Liver (tissue), 9 donors: Measurements from ENCODE around the gene KIF26A. TPM values are rescaled to one million over a fixed set of nuclear protein-coding genes. Genes with fewer than 3 reads are reported as not detected.

ENCODE experiments used
- DNase-seq: peaks from one replicate; pipeline ENCODE4 v3.0.0-alpha.2; 2017; ENCODE audit warnings: low spot score
- H3K27ac ChIP-seq, 2 donors: one replicate each; pipeline ENCODE4 v1.7.0; 2013; ENCODE audit warnings: inconsistent platforms in 2 of 2, low read length in 2 of 2, control low read depth in 1 of 2, low read depth in 1 of 2, mild to moderate bottlenecking in 1 of 2
- H3K27me3 ChIP-seq, 4 donors: one replicate each; pipeline versions ENCODE4 v1.6.1 to v1.7.0; 2013; ENCODE audit warnings: low read length in 3 of 4, inconsistent platforms in 1 of 4, mild to moderate bottlenecking in 1 of 4, moderate library complexity in 1 of 4; ENCODE audit not compliant: control insufficient read depth in 4 of 4, insufficient read depth in 4 of 4
- H3K36me3 ChIP-seq, 4 donors: one replicate each; pipeline versions ENCODE4 v1.6.1 to v1.7.0; 2013; ENCODE audit warnings: low read length in 3 of 4, mild to moderate bottlenecking in 3 of 4, low read depth in 1 of 4, moderate library complexity in 1 of 4; ENCODE audit not compliant: control insufficient read depth in 4 of 4, insufficient read depth in 3 of 4
- H3K4me1 ChIP-seq, 4 donors: one replicate each; pipeline versions ENCODE4 v1.6.1 to v1.7.0; 2013; ENCODE audit warnings: low read length in 3 of 4, mild to moderate bottlenecking in 3 of 4, moderate library complexity in 1 of 4; ENCODE audit not compliant: control insufficient read depth in 4 of 4, insufficient read depth in 4 of 4
- H3K4me3 ChIP-seq, 3 donors: one replicate each; pipeline versions ENCODE4 v1.6.1 to v1.7.0; 2013; ENCODE audit warnings: low read length in 3 of 3, control low read depth in 1 of 3, low read depth in 1 of 3, mild to moderate bottlenecking in 1 of 3
- H3K9ac ChIP-seq, 2 donors: one replicate each; pipeline ENCODE4 v1.7.0; 2013; ENCODE audit warnings: low read length in 2 of 2, mild to moderate bottlenecking in 2 of 2, moderate library complexity in 2 of 2, control low read depth in 1 of 2, low read depth in 1 of 2
- H3K9me3 ChIP-seq, 4 donors: one replicate each; pipeline versions ENCODE4 v1.6.1 to v1.7.0; 2013; ENCODE audit warnings: low read length in 3 of 4; ENCODE audit not compliant: control insufficient read depth in 4 of 4
- ATF3 ChIP-seq: IDR thresholded peaks from 2 replicates; pipeline ENCODE4 v1.6.1; 2016; ENCODE audit warnings: antibody characterized with exemption
- CTCF ChIP-seq: fragments of 150-350 bp; IDR thresholded peaks from 2 replicates; pipeline ENCODE4 v1.5.1; 2017; ENCODE audit warnings: improper control_type of control experiment, low read depth, low read length; ENCODE audit not compliant: missing input control
- EGR1 ChIP-seq, 2 donors: IDR thresholded peaks; 2 replicates each; pipeline ENCODE4 v1.6.1; 2016 to 2018; ENCODE audit warnings: antibody characterized with exemption in 2 of 2, low read depth in 2 of 2
- FOXA1 ChIP-seq: IDR thresholded peaks from 2 replicates; pipeline ENCODE4 v1.6.1; 2016; ENCODE audit warnings: antibody characterized with exemption
- FOXA2 ChIP-seq: IDR thresholded peaks from 2 replicates; pipeline ENCODE4 v1.6.1; 2016; ENCODE audit warnings: antibody characterized with exemption
- GABPA ChIP-seq, 2 donors: IDR thresholded peaks in 1 of 2; conservative IDR thresholded peaks in 1 of 2; 2 replicates each; pipeline ENCODE4 v1.6.1; 2016; ENCODE audit warnings: antibody characterized with exemption in 2 of 2, mild to moderate bottlenecking in 1 of 2, moderate library complexity in 1 of 2
- HNF4A ChIP-seq, 2 donors: conservative IDR thresholded peaks; 2 replicates each; pipeline ENCODE4 v1.6.1; 2016; ENCODE audit warnings: antibody characterized with exemption in 2 of 2, mild to moderate bottlenecking in 2 of 2
- HNF4G ChIP-seq: IDR thresholded peaks from 2 replicates; pipeline ENCODE4 v1.6.1; 2016; ENCODE audit warnings: antibody characterized with exemption
- JUND ChIP-seq, 2 donors: IDR thresholded peaks; 2 replicates each; pipeline ENCODE4 v1.6.1; 2016; ENCODE audit warnings: antibody characterized with exemption in 2 of 2
- NR2F2 ChIP-seq: IDR thresholded peaks from 2 replicates; pipeline ENCODE4 v1.6.1; 2016; ENCODE audit warnings: antibody characterized with exemption
- RAD21 ChIP-seq, 2 donors: IDR thresholded peaks; 2 replicates each; pipeline ENCODE4 v1.6.1; 2016; ENCODE audit warnings: antibody characterized with exemption in 2 of 2, mild to moderate bottlenecking in 2 of 2
- REST ChIP-seq: IDR thresholded peaks from 2 replicates; pipeline ENCODE4 v1.6.1; 2016; ENCODE audit warnings: antibody characterized with exemption, mild to moderate bottlenecking
- RXRA ChIP-seq, 2 donors: IDR thresholded peaks; 2 replicates each; pipeline ENCODE4 v1.6.1; 2017 to 2018; ENCODE audit warnings: antibody characterized with exemption in 2 of 2, mild to moderate bottlenecking in 1 of 2
- SP1 ChIP-seq: IDR thresholded peaks from 2 replicates; pipeline ENCODE4 v1.6.1; 2018; ENCODE audit warnings: antibody characterized with exemption, mild to moderate bottlenecking
- TAF1 ChIP-seq: conservative IDR thresholded peaks from 2 replicates; pipeline ENCODE4 v1.6.1; 2016; ENCODE audit warnings: antibody characterized with exemption, mild to moderate bottlenecking
- YY1 ChIP-seq: IDR thresholded peaks from 2 replicates; pipeline ENCODE4 v1.6.1; 2016; ENCODE audit warnings: antibody characterized with exemption, mild to moderate bottlenecking
- WGBS: extraction: QIAGEN DNeasy Blood & Tissue Kit; methylation state at CpG from one replicate; pipeline ENCODE4 v1.1.7; 2013; 5-methylcytosine and 5-hydroxymethylcytosine counted together
- polyA plus RNA-seq, 2 donors: library from polyadenylated mRNA; stranded (reverse) in 1 of 2; unstranded in 1 of 2; fragments of 200-250 nt in 1 of 2; fragments of >200 nt in 1 of 2; fragmentation: Nextera tagmentation in 1 of 2; extraction: Ambion mirVana in 1 of 2; gene quantifications; one replicate each; pipeline versions ENCODE4 v1.2.1 to v1.2.3, GENCODE V29; 2013 to 2015
- total RNA-seq, 2 donors: library from RNA; depleted of rRNA; stranded (reverse); fragments of >200 nt; gene quantifications; one replicate each; pipeline ENCODE4 v1.2.3, GENCODE V29; 2014
- TF ChIP-seq, protein P1 (sequence below): IDR thresholded peaks from 2 replicates; pipeline ENCODE4 v1.6.1; 2016; ENCODE audit warnings: antibody characterized with exemption
- TF ChIP-seq, protein P2 (sequence below): IDR thresholded peaks from 2 replicates; pipeline ENCODE4 v1.6.1; 2016; ENCODE audit warnings: antibody characterized with exemption
- donor health status: healthy.
- donor health status: healthy.
- donor health status: healthy.
- donor health status: healthy.
- donor health status: healthy.

Gene KIF26A
- total and polyA plus RNA-seq, 4 donors = 0.07 to 10.2 (median 1.3) TPM

DNA sequence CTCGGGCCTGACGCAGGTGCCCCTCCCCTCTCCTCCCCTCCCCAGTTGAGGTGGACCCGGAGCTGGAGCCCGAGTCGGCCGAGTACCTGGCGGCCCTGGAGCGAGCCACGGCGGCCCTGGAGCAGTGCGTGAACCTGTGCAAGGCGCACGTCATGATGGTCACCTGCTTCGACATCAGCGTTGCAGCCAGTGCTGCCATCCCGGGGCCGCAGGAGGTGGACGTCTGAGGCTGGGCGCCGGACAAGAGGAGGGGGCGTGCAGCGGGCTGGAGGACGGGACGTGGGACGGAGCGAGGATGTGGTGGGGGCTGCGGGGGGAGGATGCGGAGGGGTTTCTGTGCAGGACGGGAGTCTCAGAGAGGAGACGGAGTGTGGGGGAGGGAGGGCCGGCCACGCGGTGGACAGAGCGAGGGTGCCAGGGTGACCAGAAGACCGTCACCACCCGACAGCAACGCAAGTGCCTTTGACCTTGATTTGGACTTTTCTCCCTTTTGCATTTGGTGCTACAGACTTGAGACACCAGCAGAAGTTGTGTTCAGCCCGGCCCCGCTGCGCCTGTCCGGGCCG is 41.3 kb downstream of the KIF26A start:
- DNase-seq = no peak
- Histone ChIP-seq H3K27ac (no peak overlapping the region), H3K9me3 (no peaks in the 10 kb centered on the region), H3K27me3 (no peaks in the 10 kb centered on the region), H3K36me3 (no peaks in the 10 kb centered on the region), H3K4me3 (no peak overlapping the region), H3K4me1 (no peaks in the 10 kb centered on the region), H3K9ac (no peak overlapping the region)
- TF ChIP-seq HNF4G (no peak), NR2F2 (no peak), TAF1 (no peak), HNF4A (conservative IDR thresholded peaks at IDR 0.05) (no peak), EGR1 (IDR thresholded peaks at IDR 0.05; ENCODE audit: low read depth in 2 of 2) (no peak), ATF3 (no peak), JUND (IDR thresholded peaks at IDR 0.05) (no peak), CTCF (no peak), FOXA1 (no peak), GABPA (IDR thresholded peaks at IDR 0.05 in 1 of 2, conservative IDR thresholded peaks at IDR 0.05 in 1 of 2) (no peak), SP1 (no peak), FOXA2 (no peak), RXRA (IDR thresholded peaks at IDR 0.05) (no peak)
- TF ChIP-seq, protein P1, sequence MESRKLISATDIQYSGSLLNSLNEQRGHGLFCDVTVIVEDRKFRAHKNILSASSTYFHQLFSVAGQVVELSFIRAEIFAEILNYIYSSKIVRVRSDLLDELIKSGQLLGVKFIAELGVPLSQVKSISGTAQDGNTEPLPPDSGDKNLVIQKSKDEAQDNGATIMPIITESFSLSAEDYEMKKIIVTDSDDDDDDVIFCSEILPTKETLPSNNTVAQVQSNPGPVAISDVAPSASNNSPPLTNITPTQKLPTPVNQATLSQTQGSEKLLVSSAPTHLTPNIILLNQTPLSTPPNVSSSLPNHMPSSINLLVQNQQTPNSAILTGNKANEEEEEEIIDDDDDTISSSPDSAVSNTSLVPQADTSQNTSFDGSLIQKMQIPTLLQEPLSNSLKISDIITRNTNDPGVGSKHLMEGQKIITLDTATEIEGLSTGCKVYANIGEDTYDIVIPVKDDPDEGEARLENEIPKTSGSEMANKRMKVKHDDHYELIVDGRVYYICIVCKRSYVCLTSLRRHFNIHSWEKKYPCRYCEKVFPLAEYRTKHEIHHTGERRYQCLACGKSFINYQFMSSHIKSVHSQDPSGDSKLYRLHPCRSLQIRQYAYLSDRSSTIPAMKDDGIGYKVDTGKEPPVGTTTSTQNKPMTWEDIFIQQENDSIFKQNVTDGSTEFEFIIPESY = no peak
- 90% methylated on average over 42 of the region's 42 CpGs for WGBS

DNA sequence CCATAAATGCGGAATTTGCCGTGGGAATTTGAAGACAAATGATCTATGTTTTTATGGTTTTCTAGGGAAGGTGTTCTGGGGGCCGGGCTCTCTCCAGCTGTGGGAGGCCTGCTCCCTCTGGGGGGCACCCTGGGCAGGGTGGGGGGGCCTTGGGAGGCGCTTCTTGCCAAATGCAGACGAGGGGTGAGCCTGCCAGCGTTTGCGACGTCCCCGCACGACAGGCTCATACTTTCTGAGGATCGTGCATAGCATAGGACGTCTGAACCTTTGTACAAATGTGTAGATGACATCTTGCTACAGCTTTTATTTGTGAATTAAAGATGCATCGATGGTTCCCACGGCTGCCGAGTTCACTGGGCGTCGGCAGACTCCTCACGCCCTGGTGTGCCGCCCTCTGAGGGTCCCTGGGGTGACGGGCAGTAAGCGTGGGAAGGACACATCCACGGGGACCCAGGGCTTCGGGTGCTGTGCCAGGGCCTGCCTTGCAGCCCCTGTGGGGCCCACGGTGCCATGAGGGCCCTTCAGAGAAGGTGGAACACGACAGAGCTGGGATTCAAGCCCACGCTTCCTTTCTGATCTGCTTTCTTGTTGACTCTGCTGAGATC is 42.3 kb downstream of the KIF26A start:
- no peak for DNase-seq
- TF ChIP-seq TAF1 = no peak
- TF ChIP-seq FOXA1 = no peak
- no peak for TF ChIP-seq RXRA (IDR thresholded peaks at IDR 0.05)
- no peak for TF ChIP-seq YY1
- TF ChIP-seq ATF3 = no peak
- TF ChIP-seq, protein P2, sequence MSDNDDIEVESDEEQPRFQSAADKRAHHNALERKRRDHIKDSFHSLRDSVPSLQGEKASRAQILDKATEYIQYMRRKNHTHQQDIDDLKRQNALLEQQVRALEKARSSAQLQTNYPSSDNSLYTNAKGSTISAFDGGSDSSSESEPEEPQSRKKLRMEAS = no peak
- no peak for TF ChIP-seq REST
- no peak for TF ChIP-seq JUND (IDR thresholded peaks at IDR 0.05)
- TF ChIP-seq NR2F2 = no peak
- TF ChIP-seq, protein P1 = no peak
- no peak for TF ChIP-seq HNF4A (conservative IDR thresholded peaks at IDR 0.05)
- no peak for TF ChIP-seq SP1
- TF ChIP-seq RAD21 (IDR thresholded peaks at IDR 0.05) = no peak
- TF ChIP-seq GABPA (IDR thresholded peaks at IDR 0.05 in 1 of 2, conservative IDR thresholded peaks at IDR 0.05 in 1 of 2) = no peak
- TF ChIP-seq FOXA2 = no peak

More for the DNA sequence above, 42.3 kb downstream of the KIF26A start:
- no peak overlapping the region for H3K9ac ChIP-seq
- H3K4me1 ChIP-seq = no peaks in the 10 kb centered on the region
- H3K27ac ChIP-seq = no peak overlapping the region
- no peaks in the 10 kb centered on the region for H3K27me3 ChIP-seq
- 85% methylated on average over 26 of the region's 26 CpGs for WGBS
- no peaks in the 10 kb centered on the region for H3K36me3 ChIP-seq
- no peak overlapping the region for H3K4me3 ChIP-seq
- no peaks in the 10 kb centered on the region for H3K9me3 ChIP-seq
